Activated naive CD8-positive, alpha-beta T cell (primary cell): Measurements from ENCODE around the gene GFPT2.

ENCODE experiments used
- H3K27ac Mint-ChIP-seq: one replicate; pipeline ENCODE4 v1.8.0; 2021; ENCODE audit warnings: mixed read lengths
- H3K27me3 Mint-ChIP-seq: one replicate; pipeline ENCODE4 v1.8.0; 2021; ENCODE audit warnings: mixed read lengths
- H3K36me3 Mint-ChIP-seq: one replicate; pipeline ENCODE4 v1.8.0; 2021; ENCODE audit warnings: mixed read lengths
- H3K4me1 Mint-ChIP-seq: one replicate; pipeline ENCODE4 v1.8.0; 2021; ENCODE audit warnings: low read depth, mixed read lengths
- H3K4me3 Mint-ChIP-seq: one replicate; pipeline ENCODE4 v1.8.0; 2021; ENCODE audit warnings: mild to moderate bottlenecking, mixed read lengths
- H3K9me3 Mint-ChIP-seq: one replicate; pipeline ENCODE4 v1.8.0; 2021; ENCODE audit warnings: low read depth, mixed read lengths

The GFPT2 gene

GRCh38 chr5:180381851-180382480, 28.8 kb upstream of the GFPT2 start:
- Mint-ChIP-seq H3K27ac (no peak overlapping the region), H3K9me3 (no peaks in the 10 kb centered on the region), H3K4me1 (no peaks in the 10 kb centered on the region), H3K27me3 (peaks cover 1% of the 10 kb centered on the region), H3K4me3 (no peak overlapping the region), H3K36me3 (no peaks in the 10 kb centered on the region)

- H3K36me3 Mint-ChIP-seq, result no peaks in the 10 kb centered on the region
- H3K27me3 Mint-ChIP-seq, result peaks cover 1% of the 10 kb centered on the region
- no peak overlapping the region for H3K4me3 Mint-ChIP-seq
- H3K4me1 Mint-ChIP-seq, result no peaks in the 10 kb centered on the region
- H3K27ac Mint-ChIP-seq, result no peak overlapping the region
- no peaks in the 10 kb centered on the region for H3K9me3 Mint-ChIP-seq
These were observed 28.3 kb upstream of the GFPT2 start for GRCh38 chr5:180381428-180381827.

GRCh38 chr5:180380856-180381255, 27.7 kb upstream of the GFPT2 start:
- H3K36me3 Mint-ChIP-seq, result no peaks in the 10 kb centered on the region
- no peaks in the 10 kb centered on the region for H3K4me1 Mint-ChIP-seq
- no peaks in the 10 kb centered on the region for H3K9me3 Mint-ChIP-seq
- no peak overlapping the region for H3K27ac Mint-ChIP-seq
- peaks cover 1% of the 10 kb centered on the region for H3K27me3 Mint-ChIP-seq
- no peak overlapping the region for H3K4me3 Mint-ChIP-seq

- Mint-ChIP-seq H3K27me3 (peaks cover under 1% of the 10 kb centered on the region), H3K36me3 (no peaks in the 10 kb centered on the region), H3K27ac (no peak overlapping the region), H3K9me3 (no peaks in the 10 kb centered on the region), H3K4me1 (no peaks in the 10 kb centered on the region), H3K4me3 (no peak overlapping the region)
These were observed 27.3 kb upstream of the GFPT2 start for GRCh38 chr5:180380441-180380840.

GRCh38 chr5:180379355-180380070, 26.4 kb upstream of the GFPT2 start:
- Mint-ChIP-seq H3K27ac (no peak overlapping the region), H3K9me3 (no peaks in the 10 kb centered on the region), H3K4me3 (no peak overlapping the region), H3K27me3 (no peaks in the 10 kb centered on the region), H3K4me1 (no peaks in the 10 kb centered on the region), H3K36me3 (no peaks in the 10 kb centered on the region)

GRCh38 chr5:180378438-180379344, 25.6 kb upstream of the GFPT2 start:
- Mint-ChIP-seq H3K36me3 (no peaks in the 10 kb centered on the region), H3K9me3 (no peaks in the 10 kb centered on the region), H3K27ac (no peak overlapping the region), H3K4me3 (no peak overlapping the region), H3K4me1 (no peaks in the 10 kb centered on the region), H3K27me3 (no peaks in the 10 kb centered on the region)

- Mint-ChIP-seq H3K27ac (no peak overlapping the region), H3K36me3 (no peaks in the 10 kb centered on the region), H3K27me3 (no peaks in the 10 kb centered on the region), H3K4me1 (no peaks in the 10 kb centered on the region), H3K4me3 (no peak overlapping the region), H3K9me3 (no peaks in the 10 kb centered on the region)
These were observed 24.5 kb upstream of the GFPT2 start for GRCh38 chr5:180377556-180378197.

GRCh38 chr5:180376511-180376910, 23.4 kb upstream of the GFPT2 start:
- H3K9me3 Mint-ChIP-seq, result no peaks in the 10 kb centered on the region
- no peaks in the 10 kb centered on the region for H3K4me1 Mint-ChIP-seq
- no peak overlapping the region for H3K4me3 Mint-ChIP-seq
- H3K36me3 Mint-ChIP-seq, result no peaks in the 10 kb centered on the region
- H3K27me3 Mint-ChIP-seq, result no peaks in the 10 kb centered on the region
- no peak overlapping the region for H3K27ac Mint-ChIP-seq

- Mint-ChIP-seq H3K4me1 (no peaks in the 10 kb centered on the region), H3K36me3 (no peaks in the 10 kb centered on the region), H3K9me3 (no peaks in the 10 kb centered on the region), H3K27ac (no peak overlapping the region), H3K4me3 (no peak overlapping the region), H3K27me3 (no peaks in the 10 kb centered on the region)
These were observed 22.8 kb upstream of the GFPT2 start for GRCh38 chr5:180375955-180376354.

- H3K4me1 Mint-ChIP-seq, result no peaks in the 10 kb centered on the region
- H3K27me3 Mint-ChIP-seq, result no peaks in the 10 kb centered on the region
- H3K9me3 Mint-ChIP-seq, result no peaks in the 10 kb centered on the region
- H3K27ac Mint-ChIP-seq, result no peak overlapping the region
- no peak overlapping the region for H3K4me3 Mint-ChIP-seq
- no peaks in the 10 kb centered on the region for H3K36me3 Mint-ChIP-seq
These were observed 22.2 kb upstream of the GFPT2 start for GRCh38 chr5:180375291-180375690.

- Mint-ChIP-seq H3K9me3 (no peaks in the 10 kb centered on the region), H3K36me3 (no peaks in the 10 kb centered on the region), H3K4me1 (no peaks in the 10 kb centered on the region), H3K27me3 (no peaks in the 10 kb centered on the region), H3K27ac (no peak overlapping the region), H3K4me3 (no peak overlapping the region)
These were observed 20.7 kb upstream of the GFPT2 start for GRCh38 chr5:180373870-180374269.

- Mint-ChIP-seq H3K36me3 (no peaks in the 10 kb centered on the region), H3K4me1 (no peaks in the 10 kb centered on the region), H3K27ac (no peak overlapping the region), H3K4me3 (no peak overlapping the region), H3K9me3 (no peaks in the 10 kb centered on the region), H3K27me3 (no peaks in the 10 kb centered on the region)
These were observed 20.3 kb upstream of the GFPT2 start for GRCh38 chr5:180373454-180373853.

- Mint-ChIP-seq H3K9me3 (no peaks in the 10 kb centered on the region), H3K27ac (no peak overlapping the region), H3K27me3 (no peaks in the 10 kb centered on the region), H3K4me3 (no peak overlapping the region), H3K36me3 (no peaks in the 10 kb centered on the region), H3K4me1 (no peaks in the 10 kb centered on the region)
These were observed 18.8 kb upstream of the GFPT2 start for GRCh38 chr5:180371949-180372348.

GRCh38 chr5:180370861-180371641, 17.9 kb upstream of the GFPT2 start:
- H3K27me3 Mint-ChIP-seq, result no peaks in the 10 kb centered on the region
- H3K27ac Mint-ChIP-seq, result no peak overlapping the region
- H3K4me3 Mint-ChIP-seq, result no peak overlapping the region
- H3K36me3 Mint-ChIP-seq, result no peaks in the 10 kb centered on the region
- no peaks in the 10 kb centered on the region for H3K9me3 Mint-ChIP-seq
- H3K4me1 Mint-ChIP-seq, result no peaks in the 10 kb centered on the region
